SHP77 (cell line): ENCODE results near the gene TMEM255B.
"Not testable (repeated sequence)": the region's sequence is repeated elsewhere in the genome, so short reads cannot be mapped to it uniquely, and the experiment has no call there.

ENCODE experiments used
- DNase-seq, 2 experiments: peaks; one replicate each; lab custom pipeline; 2025; lab: John Stamatoyannopoulos, UW

TMEM255B gene

GRCh38 chr13:113758651-113759524 is at the start of gene TMEM255B:
TMEM255B (plus strand) TSS chr13:113759226; CDS start chr13:113759270, 44 bp downstream.
- DNase-seq = peak; percentile 85 to 87

- no peak for DNase-seq
Observed at GRCh38 chr13:113722921-113723320, 36.1 kb upstream of the TMEM255B start.

GRCh38 chr13:113723410-113724015 is 35.5 kb upstream of the TMEM255B start:
- DNase-seq = no peak

GRCh38 chr13:113724016-113724758 is 34.8 kb upstream of the TMEM255B start:
- peak in 1 of 2 experiments; percentile 41 for DNase-seq

- peak; percentile 87 to 89 for DNase-seq
Observed at GRCh38 chr13:113724780-113725315, 34.2 kb upstream of the TMEM255B start.

- not testable (repeated sequence) for DNase-seq
Observed at GRCh38 chr13:113725329-113726105, 33.5 kb upstream of the TMEM255B start.

GRCh38 chr13:113726106-113726821 is 32.8 kb upstream of the TMEM255B start:
- DNase-seq = peak; percentile 52 to 67

GRCh38 chr13:113726961-113727411 is 32.0 kb upstream of the TMEM255B start:
- peak; percentile 88 to 94 for DNase-seq

GRCh38 chr13:113728571-113729054 is 30.4 kb upstream of the TMEM255B start:
- DNase-seq = no peak

- peak; percentile 70 to 92 for DNase-seq
Observed at GRCh38 chr13:113729187-113730019, 29.6 kb upstream of the TMEM255B start.

GRCh38 chr13:113730258-113730691 is 28.8 kb upstream of the TMEM255B start:
- DNase-seq = no peak

GRCh38 chr13:113730831-113731191 is 28.2 kb upstream of the TMEM255B start:
- no peak for DNase-seq

GRCh38 chr13:113731192-113732175 is 27.5 kb upstream of the TMEM255B start:
- DNase-seq = no peak

- no peak for DNase-seq
Observed at GRCh38 chr13:113732176-113732960, 26.7 kb upstream of the TMEM255B start.

- no peak for DNase-seq
Observed at GRCh38 chr13:113732961-113733950, 25.8 kb upstream of the TMEM255B start.

GRCh38 chr13:113734099-113734825 is 24.8 kb upstream of the TMEM255B start:
- no peak for DNase-seq
